ENCODE data around the gene IRGC.

Gene IRGC, protein sequence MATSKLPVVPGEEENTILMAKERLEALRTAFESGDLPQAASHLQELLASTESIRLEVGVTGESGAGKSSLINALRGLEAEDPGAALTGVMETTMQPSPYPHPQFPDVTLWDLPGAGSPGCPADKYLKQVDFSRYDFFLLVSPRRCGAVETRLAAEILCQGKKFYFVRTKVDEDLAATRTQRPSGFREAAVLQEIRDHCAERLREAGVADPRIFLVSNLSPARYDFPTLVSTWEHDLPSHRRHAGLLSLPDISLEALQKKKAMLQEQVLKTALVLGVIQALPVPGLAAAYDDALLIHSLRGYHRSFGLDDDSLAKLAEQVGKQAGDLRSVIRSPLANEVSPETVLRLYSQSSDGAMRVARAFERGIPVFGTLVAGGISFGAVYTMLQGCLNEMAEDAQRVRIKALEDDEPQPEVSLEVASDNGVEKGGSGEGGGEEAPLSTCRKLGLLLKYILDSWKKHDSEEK

GRCh38 chr19:43715776-43716175 lies at the start of gene IRGC:
Gene IRGC, plus strand, starts transcription at chr19:43716076. Its CDS starts 2,483 bp downstream, at chr19:43718559.
- no peaks in the 10 kb centered on the region for H3K9me2 ChIP-seq (replicated peaks; ENCODE audit: insufficient read depth, low read length)
- H3K9ac ChIP-seq (ENCODE audit: low read length) = no peak within 1 kb of the TSS
- no peaks in the 10 kb centered on the region for H3K79me2 ChIP-seq (ENCODE audit: insufficient read depth, low read length)
- no peak within 1 kb of the TSS for H2AFZ ChIP-seq (ENCODE audit: low read depth, low read length, severe bottlenecking)
- TF ChIP-seq CTCF (IDR thresholded peaks at IDR 0.05; ENCODE audit: insufficient read depth, low read length, poor library complexity, severe bottlenecking) = no peak
- TF ChIP-seq EZH2phosphoT487 (conservative IDR thresholded peaks at IDR 0.05; ENCODE audit: low read length) = no peak
- no peak within 1 kb of the TSS for H3K4me3 ChIP-seq (ENCODE audit: insufficient read depth, low read length, poor library complexity, severe bottlenecking)
- H3K27ac ChIP-seq (ENCODE audit: low read depth, low read length) = no peak within 1 kb of the TSS
- no peaks in the 10 kb centered on the region for H3K9me3 ChIP-seq (ENCODE audit: insufficient read depth, low read length)
- no peaks in the 10 kb centered on the region for H3K36me3 ChIP-seq (ENCODE audit: low read length)
- H3F3A ChIP-seq (ENCODE audit: insufficient read depth) = no peaks in the 10 kb centered on the region
- H3K4me2 ChIP-seq (ENCODE audit: low read depth, low read length, poor library complexity, severe bottlenecking) = no peak within 1 kb of the TSS
- H4K20me1 ChIP-seq (ENCODE audit: low read depth, low read length) = no peaks in the 10 kb centered on the region
- H3K27me3 ChIP-seq (ENCODE audit: low read length) = no peaks in the 10 kb centered on the region

DNA sequence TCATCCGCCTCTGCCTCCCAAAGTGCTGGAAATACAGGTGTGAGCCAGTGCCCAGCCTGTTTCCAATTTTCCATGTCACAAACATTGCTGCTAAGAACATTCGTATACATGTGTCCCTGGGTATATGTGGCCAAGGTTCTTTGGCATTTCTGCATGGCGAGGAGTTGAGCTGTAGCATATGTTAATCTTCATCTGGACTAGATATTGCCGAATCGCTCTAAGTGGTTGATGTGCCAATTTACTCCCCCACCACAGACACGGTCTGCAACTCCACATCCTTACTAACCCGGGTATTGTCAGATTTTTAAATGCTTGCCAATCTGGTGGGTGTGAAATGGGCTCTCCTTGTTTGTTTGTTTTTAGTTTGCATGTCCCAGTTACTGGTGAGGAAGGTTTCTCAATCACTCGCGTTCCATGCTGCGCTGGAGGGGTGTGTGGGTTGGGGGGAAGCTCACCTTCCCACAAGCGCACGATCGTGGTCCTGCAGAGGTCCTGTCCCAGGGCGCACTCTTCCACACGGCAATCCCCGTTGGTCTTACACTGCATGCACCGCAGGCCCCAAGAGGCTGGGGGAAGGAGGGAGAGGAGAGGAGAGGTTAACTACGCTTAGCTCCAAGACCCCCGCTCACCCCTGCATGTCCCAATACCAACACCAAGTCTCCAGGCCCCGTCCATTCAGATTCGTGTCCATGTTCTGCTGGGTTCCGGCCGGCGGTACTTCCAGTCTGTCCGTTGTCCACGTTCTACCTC lies 48.6 kb upstream of the IRGC start:
- TF ChIP-seq CTCF (IDR thresholded peaks at IDR 0.05; ENCODE audit: insufficient read depth, low read length, poor library complexity, severe bottlenecking) (no peak), EZH2phosphoT487 (conservative IDR thresholded peaks at IDR 0.05; ENCODE audit: low read length) (no peak)
- H3K4me2 ChIP-seq (ENCODE audit: low read depth, low read length, poor library complexity, severe bottlenecking) = no peak overlapping the region
- H4K20me1 ChIP-seq (ENCODE audit: low read depth, low read length) = no peaks in the 10 kb centered on the region
- no peak overlapping the region for H3K9ac ChIP-seq (ENCODE audit: low read length)
- no peaks in the 10 kb centered on the region for H3K79me2 ChIP-seq (ENCODE audit: insufficient read depth, low read length)
- H2AFZ ChIP-seq (ENCODE audit: low read depth, low read length, severe bottlenecking) = no peak overlapping the region
- no peaks in the 10 kb centered on the region for H3K9me2 ChIP-seq (replicated peaks; ENCODE audit: insufficient read depth, low read length)
- H3F3A ChIP-seq (ENCODE audit: insufficient read depth) = no peaks in the 10 kb centered on the region
- no peaks in the 10 kb centered on the region for H3K27me3 ChIP-seq (ENCODE audit: low read length)
- no peak overlapping the region for H3K4me3 ChIP-seq (ENCODE audit: insufficient read depth, low read length, poor library complexity, severe bottlenecking)
- H3K27ac ChIP-seq (ENCODE audit: low read depth, low read length) = no peak overlapping the region
- no peaks in the 10 kb centered on the region for H3K36me3 ChIP-seq (ENCODE audit: low read length)
- no peaks in the 10 kb centered on the region for H3K9me3 ChIP-seq (ENCODE audit: insufficient read depth, low read length)

GRCh38 chr19:43667876-43668405 lies 47.9 kb upstream of the IRGC start:
- Histone ChIP-seq H3K27me3 (ENCODE audit: low read length) (no peaks in the 10 kb centered on the region), H3K79me2 (ENCODE audit: insufficient read depth, low read length) (no peaks in the 10 kb centered on the region), H4K20me1 (ENCODE audit: low read depth, low read length) (no peaks in the 10 kb centered on the region), H3F3A (ENCODE audit: insufficient read depth) (no peaks in the 10 kb centered on the region), H2AFZ (ENCODE audit: low read depth, low read length, severe bottlenecking) (no peak overlapping the region), H3K4me3 (ENCODE audit: insufficient read depth, low read length, poor library complexity, severe bottlenecking) (no peak overlapping the region), H3K27ac (ENCODE audit: low read depth, low read length) (no peak overlapping the region), H3K36me3 (ENCODE audit: low read length) (no peaks in the 10 kb centered on the region), H3K9ac (ENCODE audit: low read length) (no peak overlapping the region), H3K9me2 (replicated peaks; ENCODE audit: insufficient read depth, low read length) (no peaks in the 10 kb centered on the region), H3K9me3 (ENCODE audit: insufficient read depth, low read length) (no peaks in the 10 kb centered on the region), H3K4me2 (ENCODE audit: low read depth, low read length, poor library complexity, severe bottlenecking) (no peak overlapping the region)
- TF ChIP-seq CTCF (IDR thresholded peaks at IDR 0.05; ENCODE audit: insufficient read depth, low read length, poor library complexity, severe bottlenecking) = no peak
- no peak for TF ChIP-seq EZH2phosphoT487 (conservative IDR thresholded peaks at IDR 0.05; ENCODE audit: low read length)

Measured in SU-DHL-6 (cell line).